ENCODE measurements around the gene PDSS1. TPM values are rescaled to one million over a fixed set of nuclear protein-coding genes. Genes with fewer than 3 reads are reported as not detected.

The PDSS1 gene
- total and polyA plus RNA-seq, 9 of the 15 experiments (the other 6 are each of a cell fraction or from before 2014, with no cell fraction given), result 11.0 to 59.5 (median 45.3) TPM

DNA sequence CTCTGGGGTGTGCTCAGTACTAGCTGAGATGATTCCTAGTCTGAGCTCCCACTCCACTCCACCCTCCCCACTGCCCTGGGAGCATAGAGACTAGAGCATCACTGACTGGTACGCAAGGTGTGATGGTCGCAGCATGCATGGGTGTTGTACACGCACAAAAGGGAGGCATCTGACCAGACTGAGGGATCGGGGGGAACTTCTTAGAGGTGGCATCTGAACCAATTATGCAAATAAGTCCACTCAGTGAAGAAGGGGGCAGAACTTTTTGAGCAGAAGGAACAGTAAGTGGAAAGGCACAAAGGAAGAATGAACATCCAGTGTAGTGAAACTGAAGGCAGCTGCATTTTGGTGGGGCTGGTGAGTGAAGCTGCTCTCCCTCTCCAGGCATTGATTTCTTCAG lies 25.5 kb downstream of the PDSS1 start:
- TF ChIP-seq MIER1 (IDR thresholded peaks at IDR 0.05; ENCODE audit: low read depth) (no peak), POLR2A (conservative IDR thresholded peaks at IDR 0.05) (peak; percentile 46)
- Histone ChIP-seq H3K4me2 (ENCODE audit: insufficient read depth, low read length) (no peak overlapping the region), H3K4me3 (no peak overlapping the region), H2AFZ (ENCODE audit: low read depth, low read length) (no peak overlapping the region), H3K36me3 (ENCODE audit: control insufficient read depth, insufficient read depth, low read length) (peaks cover 95% of the 10 kb centered on the region), H3K9me3 (replicated peaks; ENCODE audit: control insufficient read depth, insufficient read depth, low read depth, low read length) (no peaks in the 10 kb centered on the region), H3K27me3 (ENCODE audit: control insufficient read depth in 2 of 2, insufficient read depth in 2 of 2, low read length in 2 of 2) (no peaks in the 10 kb centered on the region; a peak in 1 of 5 replicates), H3K79me2 (ENCODE audit: control insufficient read depth, insufficient read depth, low read length) (no peaks in the 10 kb centered on the region), H4K20me1 (replicated peaks; ENCODE audit: control insufficient read depth, insufficient read depth, low read length) (no peaks in the 10 kb centered on the region), H3K9me1 (ENCODE audit: control insufficient read depth, insufficient read depth, low read length) (no peaks in the 10 kb centered on the region), H3K27ac (ENCODE audit: extremely low read depth, low read depth, low read length) (no peak overlapping the region), H3K4me1 (replicated peaks in 1 of 2; ENCODE audit: control insufficient read depth in 2 of 2, insufficient read depth in 2 of 2, low read length in 2 of 2) (no peaks in the 10 kb centered on the region), H3K9ac (ENCODE audit: insufficient read depth in 1 of 2, low read depth in 2 of 2, low read length in 2 of 2) (no peak overlapping the region)
- FAIRE-seq (no peak), DNase-seq (ENCODE audit: extremely low read depth in 1 of 4, low spot score in 3 of 4) (no peak), ATAC-seq (no peak)
- no TSS peak for BruUV-seq (replicated peaks)
- 93% methylated on average over 4 of the region's 4 CpGs for WGBS (ENCODE audit: insufficient coverage, low coverage, missing lambda C conversion rate)
- ChIA-PET POLR2A (interaction anchor here (1.2 kb wide), 1 partner anchor 16 kb away, joined by 3 read pairs; no protein-coding TSS in a partner anchor), CTCF (ENCODE audit: low intra/inter-chr PET ratio) (no interaction called here)
- intact Hi-C loops (cut with micrococcal nuclease), result loop anchor here (10.0 kb wide), 1 partner anchor 632 kb away; no protein-coding TSS in a partner anchor
- in situ Hi-C loops (cut with MboI), result no loop called here

DNA sequence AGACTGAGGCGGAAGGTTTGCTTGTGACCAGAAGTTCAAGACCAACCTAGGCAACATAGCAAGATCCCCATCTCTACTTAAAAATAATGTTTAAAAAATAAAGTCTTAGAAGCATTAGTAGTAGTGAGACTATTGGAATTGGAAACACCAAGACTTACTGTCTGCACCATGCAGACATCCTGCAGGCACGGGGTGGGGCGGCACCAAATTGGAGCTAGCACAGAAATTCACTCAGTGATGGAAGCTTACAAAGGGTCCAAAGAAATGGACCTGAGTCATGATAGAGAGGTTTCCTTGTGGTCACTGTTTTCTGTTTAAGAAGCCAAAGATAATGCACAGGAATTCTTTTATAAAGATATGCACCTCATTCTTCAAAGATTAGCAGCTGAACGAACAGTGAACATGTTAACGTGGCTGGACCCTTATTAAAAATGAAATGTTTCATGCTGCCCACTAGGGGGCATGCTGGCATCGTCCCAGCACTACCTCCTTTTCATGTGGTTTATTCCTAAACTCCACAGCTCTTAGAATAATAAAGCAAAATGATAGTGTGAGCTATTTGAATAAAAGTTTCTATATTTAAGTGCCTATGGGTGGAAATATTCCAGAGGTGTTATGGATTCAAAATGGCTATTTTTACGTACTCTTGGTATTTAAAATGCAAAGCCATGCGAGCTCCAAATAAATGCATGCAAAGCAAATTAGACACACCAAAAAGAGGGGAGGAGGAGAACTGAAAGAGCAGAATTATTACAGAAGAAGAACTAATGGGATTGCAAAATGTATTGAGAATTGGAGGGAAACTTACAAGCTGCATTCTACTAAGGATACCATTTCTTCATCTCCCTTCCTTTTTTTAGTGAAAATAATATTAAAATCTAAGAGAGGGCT lies 28.6 kb downstream of the PDSS1 start:
- Histone ChIP-seq H3K79me2 (ENCODE audit: control insufficient read depth, insufficient read depth, low read length) (no peaks in the 10 kb centered on the region), H2AFZ (ENCODE audit: low read depth, low read length) (no peak overlapping the region), H3K4me2 (ENCODE audit: insufficient read depth, low read length) (no peak overlapping the region), H3K9ac (ENCODE audit: insufficient read depth in 1 of 2, low read depth in 2 of 2, low read length in 2 of 2) (no peak overlapping the region), H3K27ac (ENCODE audit: extremely low read depth, low read depth, low read length) (no peak overlapping the region), H4K20me1 (replicated peaks; ENCODE audit: control insufficient read depth, insufficient read depth, low read length) (no peaks in the 10 kb centered on the region), H3K9me1 (ENCODE audit: control insufficient read depth, insufficient read depth, low read length) (no peaks in the 10 kb centered on the region), H3K36me3 (ENCODE audit: control insufficient read depth, insufficient read depth, low read length) (peaks cover 91% of the 10 kb centered on the region), H3K4me3 (no peak overlapping the region), H3K9me3 (replicated peaks; ENCODE audit: control insufficient read depth, insufficient read depth, low read depth, low read length) (no peaks in the 10 kb centered on the region), H3K27me3 (ENCODE audit: control insufficient read depth in 2 of 2, insufficient read depth in 2 of 2, low read length in 2 of 2) (no peaks in the 10 kb centered on the region; a peak in 1 of 5 replicates), H3K4me1 (replicated peaks in 1 of 2; ENCODE audit: control insufficient read depth in 2 of 2, insufficient read depth in 2 of 2, low read length in 2 of 2) (no peaks in the 10 kb centered on the region)
- WGBS (ENCODE audit: insufficient coverage, low coverage, missing lambda C conversion rate), result 57% methylated on average over 8 of the region's 8 CpGs
- intact Hi-C loops (cut with micrococcal nuclease), result loop anchor here (2.0 to 10.0 kb wide), 4 partner anchors 109 to 629 kb away; no protein-coding TSS in a partner anchor
- ATAC-seq (peak; percentile 81), FAIRE-seq (peak; percentile 87), DNase-seq (ENCODE audit: extremely low read depth in 1 of 4, low spot score in 3 of 4) (peak; percentile 51 to 62 (median 58))
- in situ Hi-C loops (cut with MboI), result loop anchor here (5.0 kb wide), 1 partner anchor 146 kb away; no protein-coding TSS in a partner anchor
- no TSS peak for BruUV-seq (replicated peaks)
- POLR2A ChIA-PET, result interaction anchor here (0.7 to 1.3 kb wide), 4 partner anchors 9 to 20 kb away, joined by 3 to 7 read pairs (median 4); no protein-coding TSS in a partner anchor
- CTCF ChIA-PET (ENCODE audit: low intra/inter-chr PET ratio), result interaction anchor here (0.9 to 3.2 kb wide), 2 partner anchors 156 to 634 kb away, joined by 3 to 52 read pairs; no protein-coding TSS in a partner anchor
- no peak for TF ChIP-seq RBM34 (IDR thresholded peaks at IDR 0.05; ENCODE audit: borderline replicate concordance, insufficient read depth, low read length)
- TF ChIP-seq ZNF174 (CRISPR knock-in tag; IDR thresholded peaks at IDR 0.05), result no peak
- TF ChIP-seq, protein P1, sequence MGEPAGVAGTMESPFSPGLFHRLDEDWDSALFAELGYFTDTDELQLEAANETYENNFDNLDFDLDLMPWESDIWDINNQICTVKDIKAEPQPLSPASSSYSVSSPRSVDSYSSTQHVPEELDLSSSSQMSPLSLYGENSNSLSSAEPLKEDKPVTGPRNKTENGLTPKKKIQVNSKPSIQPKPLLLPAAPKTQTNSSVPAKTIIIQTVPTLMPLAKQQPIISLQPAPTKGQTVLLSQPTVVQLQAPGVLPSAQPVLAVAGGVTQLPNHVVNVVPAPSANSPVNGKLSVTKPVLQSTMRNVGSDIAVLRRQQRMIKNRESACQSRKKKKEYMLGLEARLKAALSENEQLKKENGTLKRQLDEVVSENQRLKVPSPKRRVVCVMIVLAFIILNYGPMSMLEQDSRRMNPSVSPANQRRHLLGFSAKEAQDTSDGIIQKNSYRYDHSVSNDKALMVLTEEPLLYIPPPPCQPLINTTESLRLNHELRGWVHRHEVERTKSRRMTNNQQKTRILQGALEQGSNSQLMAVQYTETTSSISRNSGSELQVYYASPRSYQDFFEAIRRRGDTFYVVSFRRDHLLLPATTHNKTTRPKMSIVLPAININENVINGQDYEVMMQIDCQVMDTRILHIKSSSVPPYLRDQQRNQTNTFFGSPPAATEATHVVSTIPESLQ (CRISPR knock-in tag; IDR thresholded peaks at IDR 0.05), result no peak
- TF ChIP-seq NFIC (IDR thresholded peaks at IDR 0.05), result peak; percentile 33
- TF ChIP-seq MYC (IDR thresholded peaks at IDR 0.05; ENCODE audit: low read depth, low read length), result 0 out of 2 replicates have a peak, but pooled peaks have one; percentile 15
- TF ChIP-seq MYC (CRISPR knock-in tag; IDR thresholded peaks at IDR 0.05; ENCODE audit: borderline replicate concordance, low read depth), result no peak
- TF ChIP-seq STAG1 (CRISPR knock-in tag; IDR thresholded peaks at IDR 0.05; ENCODE audit: borderline replicate concordance), result peak; percentile 43; the same call in 1 of the 2 replicates
- TF ChIP-seq, protein P2, sequence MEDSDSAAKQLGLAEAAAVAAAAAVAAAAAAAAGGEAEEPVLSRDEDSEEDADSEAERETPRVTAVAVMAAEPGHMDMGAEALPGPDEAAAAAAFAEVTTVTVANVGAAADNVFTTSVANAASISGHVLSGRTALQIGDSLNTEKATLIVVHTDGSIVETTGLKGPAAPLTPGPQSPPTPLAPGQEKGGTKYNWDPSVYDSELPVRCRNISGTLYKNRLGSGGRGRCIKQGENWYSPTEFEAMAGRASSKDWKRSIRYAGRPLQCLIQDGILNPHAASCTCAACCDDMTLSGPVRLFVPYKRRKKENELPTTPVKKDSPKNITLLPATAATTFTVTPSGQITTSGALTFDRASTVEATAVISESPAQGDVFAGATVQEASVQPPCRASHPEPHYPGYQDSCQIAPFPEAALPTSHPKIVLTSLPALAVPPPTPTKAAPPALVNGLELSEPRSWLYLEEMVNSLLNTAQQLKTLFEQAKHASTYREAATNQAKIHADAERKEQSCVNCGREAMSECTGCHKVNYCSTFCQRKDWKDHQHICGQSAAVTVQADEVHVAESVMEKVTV (CRISPR knock-in tag; IDR thresholded peaks at IDR 0.05), result peak; percentile 78
- peak; percentile 37; the same call in 1 of the 2 replicates for TF ChIP-seq ZNF316 (IDR thresholded peaks at IDR 0.05)

All from K562 (cell line).